HG02588 (cell line): ENCODE measurements around the gene MERTK.

Experiments
- ATAC-seq: cut with Tn5 transposase; IDR thresholded peaks from one replicate; pipeline ENCODE4 v1.9.1; 2021; ENCODE audit warnings: mild to moderate bottlenecking, moderate library complexity; ENCODE audit not compliant: unreplicated experiment

Gene MERTK

GRCh38 chr2:111975819-111976218 is 77.4 kb downstream of the MERTK start:
- no peak for ATAC-seq

GRCh38 chr2:111977240-111977639 is 78.8 kb downstream of the MERTK start:
- no peak for ATAC-seq

GRCh38 chr2:111978452-111979170 is 80.2 kb downstream of the MERTK start:
- no peak for ATAC-seq

GRCh38 chr2:111981666-111982065 is 83.3 kb downstream of the MERTK start:
- ATAC-seq: no peak

GRCh38 chr2:111982822-111983221 is 84.4 kb downstream of the MERTK start:
- no peak for ATAC-seq

- no peak for ATAC-seq
Observed at GRCh38 chr2:111983478-111984212, 85.2 kb downstream of the MERTK start.

- ATAC-seq: no peak
Observed at GRCh38 chr2:111984213-111984604, 85.8 kb downstream of the MERTK start.

- no peak for ATAC-seq
Observed at GRCh38 chr2:111985514-111985913, 87.1 kb downstream of the MERTK start.

- ATAC-seq: no peak
Observed at GRCh38 chr2:111986116-111986900, 87.9 kb downstream of the MERTK start.

- no peak for ATAC-seq
Observed at GRCh38 chr2:111990375-111990774, 92.0 kb downstream of the MERTK start.

GRCh38 chr2:111990856-111991255 is 92.4 kb downstream of the MERTK start:
- ATAC-seq: no peak

GRCh38 chr2:111994042-111994441 is 95.6 kb downstream of the MERTK start:
- ATAC-seq: no peak

GRCh38 chr2:111995148-111995547 is 96.7 kb downstream of the MERTK start:
- no peak for ATAC-seq

- no peak for ATAC-seq
Observed at GRCh38 chr2:111999809-112000208, 101.4 kb downstream of the MERTK start.

GRCh38 chr2:112000399-112001135 is 102.2 kb downstream of the MERTK start:
- ATAC-seq: no peak

- no peak for ATAC-seq
Observed at GRCh38 chr2:112001136-112001715, 102.8 kb downstream of the MERTK start.

GRCh38 chr2:112001942-112002341 is 103.5 kb downstream of the MERTK start:
- no peak for ATAC-seq

- ATAC-seq: no peak
Observed at GRCh38 chr2:112003576-112004252, 105.3 kb downstream of the MERTK start.

GRCh38 chr2:112004253-112004645 is 105.8 kb downstream of the MERTK start:
- ATAC-seq: no peak
